CD4-positive, alpha-beta T cell treated with Interleukin-17A for 4 hours (primary cell): ENCODE results near the gene B3GLCT.

Source experiments
- DNase-seq: peaks from one replicate; pipeline ENCODE4 v3.0.0-alpha.2; 2020; ENCODE audit warnings: mixed read lengths

B3GLCT gene

DNA sequence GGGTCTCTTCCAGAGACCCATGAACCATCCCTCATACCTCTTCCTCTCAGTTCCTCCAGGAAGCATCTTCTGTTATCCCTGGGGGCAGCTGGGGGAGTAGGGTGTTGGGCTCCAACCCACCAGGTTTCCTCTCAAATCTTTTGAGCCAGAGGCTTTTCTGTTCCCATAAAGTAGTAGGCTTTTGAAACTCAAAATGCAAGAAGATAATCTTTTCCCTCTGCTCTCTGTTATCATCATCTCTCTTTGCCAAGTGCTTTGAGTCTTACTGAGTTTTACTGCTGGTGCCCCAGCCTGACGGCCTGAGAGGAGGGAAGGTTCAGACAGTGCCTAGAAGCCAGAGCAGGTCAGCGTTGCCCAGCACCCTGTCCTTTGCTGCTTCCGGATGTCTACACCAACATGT lies 157.2 kb downstream of the B3GLCT start:
- no peak for DNase-seq

DNA sequence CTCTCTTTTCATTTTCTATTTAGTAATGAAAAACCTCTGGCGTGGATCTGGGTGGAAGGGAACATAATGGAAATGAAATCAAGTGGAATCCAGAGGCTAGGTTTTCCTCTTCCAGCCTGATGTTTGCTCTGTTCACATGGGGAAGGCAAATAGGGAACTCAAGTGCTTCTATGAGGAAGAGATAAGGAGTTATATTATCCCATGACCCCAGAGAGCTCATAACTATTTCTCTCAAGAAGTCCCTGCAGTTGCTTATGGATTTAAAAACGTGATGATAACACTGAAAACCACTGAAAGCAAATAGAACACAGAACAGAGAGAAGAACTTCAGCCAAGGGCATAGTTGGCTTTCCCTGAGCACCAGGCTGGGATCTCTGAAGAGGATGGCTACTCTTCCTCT lies 157.8 kb downstream of the B3GLCT start:
- DNase-seq: no peak

DNA sequence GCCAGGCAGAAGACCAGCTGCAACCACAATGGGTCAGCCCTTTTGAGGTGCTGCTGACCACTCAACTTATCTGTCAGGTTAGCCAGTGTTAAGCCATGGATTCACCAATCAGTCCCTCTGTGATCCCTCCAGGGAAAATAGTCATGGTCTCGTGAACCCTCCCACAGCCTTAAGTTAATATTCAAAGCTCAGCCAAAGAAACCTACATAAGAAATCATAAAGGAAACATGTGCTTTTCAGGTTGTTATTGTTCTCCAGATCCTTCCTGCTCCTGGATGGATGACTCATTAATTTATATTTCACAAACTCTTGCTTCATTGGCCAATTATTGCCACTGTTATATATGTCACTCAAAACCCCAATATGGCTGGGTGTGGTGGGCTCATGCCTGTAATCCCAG lies 161.9 kb downstream of the B3GLCT start:
- no peak for DNase-seq

DNA sequence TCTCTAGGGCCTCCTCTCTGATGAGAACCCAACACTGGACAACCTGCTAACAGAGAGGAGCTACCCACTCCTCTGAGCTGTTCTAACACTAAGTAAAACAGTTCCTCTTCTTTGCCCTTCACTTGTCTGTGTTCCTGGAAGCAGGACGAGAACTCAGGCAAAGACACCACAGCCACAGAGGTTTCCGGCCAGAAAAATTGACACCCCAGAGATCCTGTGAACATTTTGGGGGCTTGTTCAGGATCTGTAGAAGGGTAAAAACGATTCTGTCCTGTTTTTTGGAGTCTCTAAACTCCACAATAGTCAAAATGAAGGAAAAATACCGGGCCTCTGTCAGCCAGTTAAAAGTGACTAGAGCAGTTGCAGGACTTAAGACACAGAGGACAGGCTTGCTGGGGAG lies 165.9 kb downstream of the B3GLCT start:
- no peak for DNase-seq

DNA sequence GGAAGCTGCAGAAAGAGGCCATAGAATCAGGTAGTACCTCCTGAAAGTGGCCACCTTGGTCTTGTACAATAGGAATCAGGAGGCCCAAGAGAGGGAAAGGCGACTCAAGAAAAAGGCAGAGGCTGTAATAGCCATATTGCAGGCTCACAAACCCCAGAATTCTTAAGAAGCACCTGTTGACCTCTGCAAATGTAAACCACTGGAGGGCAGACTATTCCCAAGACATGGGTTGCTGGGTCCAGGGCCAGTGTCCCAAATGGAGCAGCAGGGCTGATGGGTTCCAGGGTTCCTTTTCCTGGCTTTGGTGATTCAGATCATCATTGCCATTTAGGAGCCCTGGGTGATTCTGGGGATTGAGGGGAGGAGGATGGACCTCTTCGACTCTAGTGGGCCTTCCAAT lies 167.6 kb downstream of the B3GLCT start:
- no peak for DNase-seq

DNA sequence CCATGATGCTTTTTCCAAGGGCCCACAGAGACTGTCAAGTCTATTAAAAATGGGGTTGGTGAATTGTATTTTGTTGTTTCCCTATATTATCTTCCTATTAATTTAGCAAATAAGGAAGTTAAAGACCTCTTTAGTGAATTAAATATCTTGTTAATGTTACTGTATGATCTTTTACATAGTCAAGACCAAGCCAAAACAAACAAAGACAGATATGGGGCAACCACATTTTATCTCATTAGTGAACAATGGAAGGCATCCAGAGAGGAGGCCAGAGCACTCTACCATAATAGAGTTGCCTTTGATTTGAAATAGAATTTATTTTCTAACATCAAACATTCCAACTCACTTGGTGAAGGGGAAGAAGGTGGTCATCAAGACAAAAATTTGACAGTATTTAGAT lies 169.4 kb downstream of the B3GLCT start:
- no peak for DNase-seq

DNA sequence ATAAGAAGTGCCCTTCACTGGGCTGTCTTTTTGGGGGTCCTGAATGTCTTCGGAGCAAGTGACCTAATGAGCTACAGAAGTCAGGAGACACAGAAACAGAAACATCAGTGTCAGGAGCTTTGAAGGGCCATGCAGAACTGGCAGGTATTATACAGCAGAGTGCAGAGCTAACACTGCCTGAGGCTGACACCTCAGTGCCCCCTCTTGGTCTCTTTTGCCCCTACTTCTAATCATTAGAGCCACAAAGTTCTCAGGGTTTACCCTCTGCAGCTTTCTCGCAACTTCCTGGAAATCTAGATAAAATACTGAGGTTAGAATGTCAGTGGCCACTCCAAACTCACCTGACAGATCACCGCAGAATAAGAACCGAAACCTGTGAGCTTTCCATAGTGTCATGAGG lies 172.7 kb downstream of the B3GLCT start:
- DNase-seq: no peak

DNA sequence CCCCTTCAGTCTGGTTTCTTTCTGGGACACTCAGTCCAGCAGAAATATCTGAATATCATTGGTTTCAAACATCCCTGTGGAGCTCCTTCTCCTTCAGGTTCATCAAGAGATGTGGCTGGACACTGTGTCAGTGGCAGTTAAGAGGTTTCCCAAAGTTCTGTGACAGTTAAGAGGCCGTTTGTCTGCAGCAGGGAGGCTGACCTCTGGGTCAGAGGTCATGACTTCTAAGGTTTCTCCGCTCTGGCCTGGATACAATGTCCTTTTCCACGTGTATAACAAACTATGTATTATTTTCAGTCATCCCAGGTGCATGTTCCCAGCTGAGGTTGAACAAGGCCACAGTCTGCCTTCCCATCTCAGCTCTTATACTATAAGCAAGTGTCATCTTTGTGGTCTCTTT lies 174.9 kb downstream of the B3GLCT start:
- no peak for DNase-seq

DNA sequence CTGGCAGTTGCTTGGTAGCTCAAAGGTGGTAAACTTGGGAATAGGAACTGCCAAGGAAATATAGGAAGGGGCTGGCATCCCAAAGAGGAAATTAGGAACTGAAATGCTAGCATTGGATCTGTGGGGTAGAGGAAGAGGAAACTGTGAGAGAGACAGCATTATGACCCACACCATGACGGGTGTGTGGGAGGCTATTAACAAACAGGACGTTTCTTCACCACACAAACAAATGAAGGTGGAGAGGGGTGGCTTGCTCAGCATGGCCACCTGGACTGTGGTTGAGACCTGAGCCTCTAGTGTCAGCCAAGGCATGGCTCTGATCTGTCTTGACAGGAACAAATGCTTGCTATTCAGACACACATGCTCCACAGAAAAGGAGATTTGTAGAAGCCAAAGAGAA lies 178.2 kb downstream of the B3GLCT start:
- DNase-seq: no peak

DNA sequence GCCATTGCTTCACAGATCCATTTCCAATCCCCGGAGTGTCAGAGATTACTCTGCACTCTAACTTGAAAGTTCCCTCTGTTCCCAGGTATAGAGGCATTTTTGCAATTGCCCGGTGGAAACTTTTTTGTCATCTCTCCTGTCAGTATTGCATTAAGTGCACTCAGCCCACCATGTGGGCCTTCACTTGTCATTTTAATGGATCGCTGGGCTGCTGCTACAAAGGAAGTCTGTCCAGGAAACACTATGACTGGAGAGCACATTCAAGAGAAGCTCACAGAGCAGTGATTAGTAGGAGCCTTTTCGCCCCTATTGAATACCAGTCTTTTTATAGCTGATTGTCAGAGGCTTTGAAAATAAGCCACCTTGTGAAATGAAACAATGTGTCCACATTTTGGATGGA lies 180.9 kb downstream of the B3GLCT start:
- no peak for DNase-seq
